Spleen (tissue), 11 donors: ENCODE measurements around the gene BCOR. TPM values are rescaled to one million over a fixed set of nuclear protein-coding genes. Genes with fewer than 3 reads are reported as not detected.
A peak's percentile ranks its signal among the peaks of the same experiment; 100 is the strongest.

Experiments
- DNase-seq: peaks from one replicate; pipeline ENCODE4 v3.0.0-alpha.2; 2020
- H3K27ac ChIP-seq, 8 donors: fragments of 200-600 bp; sonication (generic) in 7 of 8; 1 replicate in 4 of 8; 2 replicates in 4 of 8; pipeline versions ENCODE4 v1.5.0 to v1.8.0; 2016 to 2021; ENCODE audit warnings: inconsistent platforms in 4 of 8, mild to moderate bottlenecking in 4 of 8, moderate library complexity in 1 of 8
- H3K27me3 ChIP-seq, 7 donors: fragments of 200-600 bp; sonication (generic) in 6 of 7; replicated peaks in 1 of 7; 1 replicate in 4 of 7; 2 replicates in 3 of 7; pipeline versions ENCODE4 v1.5.0 to v1.8.0; 2016 to 2021; ENCODE audit warnings: inconsistent platforms in 3 of 7, mild to moderate bottlenecking in 1 of 7
- H3K36me3 ChIP-seq, 6 donors: fragments of 200-600 bp; sonication (generic) in 5 of 6; 1 replicate in 4 of 6; 2 replicates in 2 of 6; pipeline versions ENCODE4 v1.5.0 to v1.8.0; 2016 to 2021; ENCODE audit warnings: inconsistent platforms in 2 of 6
- H3K4me1 ChIP-seq, 6 donors: fragments of 200-600 bp; sonication (generic) in 5 of 6; 1 replicate in 3 of 6; 2 replicates in 3 of 6; pipeline versions ENCODE4 v1.5.0 to v1.8.0; 2016 to 2021; ENCODE audit warnings: inconsistent platforms in 3 of 6
- H3K4me3 ChIP-seq, 8 donors: fragments of 200-600 bp; sonication (generic) in 7 of 8; 1 replicate in 4 of 8; 2 replicates in 4 of 8; pipeline versions ENCODE4 v1.5.0 to v1.8.0; 2016 to 2021; ENCODE audit warnings: inconsistent platforms in 4 of 8, mild to moderate bottlenecking in 4 of 8, moderate library complexity in 2 of 8
- H3K9me3 ChIP-seq, 8 donors: fragments of 200-600 bp; sonication (generic) in 7 of 8; 1 replicate in 4 of 8; 2 replicates in 4 of 8; pipeline versions ENCODE4 v1.5.0 to v1.8.0; 2016 to 2021; ENCODE audit warnings: inconsistent platforms in 4 of 8
- POLR2A ChIP-seq, 3 donors: fragments of 450-650 bp; IDR thresholded peaks; one replicate each; pipeline ENCODE4 v1.5.1; 2017; ENCODE audit warnings: antibody characterized with exemption in 3 of 3, mild to moderate bottlenecking in 1 of 3
- POLR2AphosphoS5 ChIP-seq, 3 donors: sonication (generic); formaldehyde crosslinking; IDR thresholded peaks; one replicate each; pipeline ENCODE4 v1.5.1; 2017; ENCODE audit warnings: antibody characterized with exemption in 3 of 3
- WGBS, 5 donors: extraction: QIAGEN DNeasy Blood & Tissue Kit in 3 of 5; methylation state at CpG; one replicate each; pipeline versions ENCODE4 v1.1.5 to v1.1.7; 2013 to 2018; 5-methylcytosine and 5-hydroxymethylcytosine counted together
- intact Hi-C: fragments of 100-400 bp; cut with DNase I; formaldehyde crosslinking; loops from one replicate; pipeline ENCODE4 v1.15.0; 2023; ENCODE audit warnings: low total_unique reads
- polyA plus RNA-seq, 3 donors: library from polyadenylated mRNA; stranded (reverse); fragments of 200-250 nt; gene quantifications; one replicate each; pipeline ENCODE4 v1.2.1, GENCODE V29; 2013
- total RNA-seq, 7 donors: library from RNA; depleted of rRNA in 3 of 7; stranded (reverse); fragments of >200 nt in 3 of 7; fragmentation: NEBNext Ultra II Directional in 4 of 7; extraction: Animal tissue kit (Norgen Biotek cat#: 25700) in 4 of 7; gene quantifications; one replicate each; pipeline versions ENCODE4 v1.1.0 to v1.2.1, GENCODE V29; 2016 to 2021
- TF ChIP-seq, protein P1 (sequence below), 11 experiments: fragments of 200-600 bp in 7 of 11; fragments of 450-650 bp in 4 of 11; sonication (generic) in 4 of 11; IDR thresholded peaks in 8 of 11; conservative IDR thresholded peaks in 3 of 11; 1 replicate in 7 of 11; 2 replicates in 4 of 11; pipeline versions ENCODE4 v1.4.0 to v1.8.0; 2016 to 2021; ENCODE audit warnings: antibody characterized with exemption in 11 of 11, inconsistent platforms in 4 of 11, mild to moderate bottlenecking in 1 of 11
- donor health status: healthy with polysubstance abuse.
- donor health status: DM: no; HTN: no; CAD: no; lungs with moderate emphysema.
- donor health status: DM: no; HTN: no; CAD: no.
- donor health status: Bipolar disorder and iron deficiency.
- donor health status: healthy.
- donor health status: DM: no; HTN: no; CAD: no.
- donor health status: DM: yes; HTN: yes; CAD: no.

The BCOR gene
- total and polyA plus RNA-seq, 10 donors = 8.3 to 38.6 (median 29.0) TPM

DNA sequence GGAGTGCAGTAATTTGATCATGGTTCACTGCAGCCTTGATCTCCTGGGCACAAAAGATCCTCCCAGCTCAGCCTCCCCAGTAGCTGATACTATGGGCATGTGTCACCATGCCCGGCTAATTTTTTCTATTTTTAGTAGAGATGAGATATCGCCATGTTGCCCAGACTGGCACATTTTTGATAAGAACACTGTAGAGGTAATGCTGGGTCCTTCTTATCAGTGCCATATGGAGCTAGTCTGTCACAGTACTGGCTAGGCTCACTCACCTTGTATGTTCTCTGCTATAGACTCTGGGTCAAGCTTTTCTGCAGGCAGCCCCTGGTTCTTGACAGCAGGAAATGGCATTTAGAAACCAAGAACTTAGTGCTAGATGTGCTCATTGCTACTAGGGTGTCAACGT lies 53.9 kb downstream of the BCOR start:
- intact Hi-C loops = no loop called here
- TF ChIP-seq, protein P1, sequence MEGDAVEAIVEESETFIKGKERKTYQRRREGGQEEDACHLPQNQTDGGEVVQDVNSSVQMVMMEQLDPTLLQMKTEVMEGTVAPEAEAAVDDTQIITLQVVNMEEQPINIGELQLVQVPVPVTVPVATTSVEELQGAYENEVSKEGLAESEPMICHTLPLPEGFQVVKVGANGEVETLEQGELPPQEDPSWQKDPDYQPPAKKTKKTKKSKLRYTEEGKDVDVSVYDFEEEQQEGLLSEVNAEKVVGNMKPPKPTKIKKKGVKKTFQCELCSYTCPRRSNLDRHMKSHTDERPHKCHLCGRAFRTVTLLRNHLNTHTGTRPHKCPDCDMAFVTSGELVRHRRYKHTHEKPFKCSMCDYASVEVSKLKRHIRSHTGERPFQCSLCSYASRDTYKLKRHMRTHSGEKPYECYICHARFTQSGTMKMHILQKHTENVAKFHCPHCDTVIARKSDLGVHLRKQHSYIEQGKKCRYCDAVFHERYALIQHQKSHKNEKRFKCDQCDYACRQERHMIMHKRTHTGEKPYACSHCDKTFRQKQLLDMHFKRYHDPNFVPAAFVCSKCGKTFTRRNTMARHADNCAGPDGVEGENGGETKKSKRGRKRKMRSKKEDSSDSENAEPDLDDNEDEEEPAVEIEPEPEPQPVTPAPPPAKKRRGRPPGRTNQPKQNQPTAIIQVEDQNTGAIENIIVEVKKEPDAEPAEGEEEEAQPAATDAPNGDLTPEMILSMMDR (IDR thresholded peaks at IDR 0.05 in 8 of 11, conservative IDR thresholded peaks at IDR 0.05 in 3 of 11) = no peak
- TF ChIP-seq POLR2AphosphoS5 (IDR thresholded peaks at IDR 0.05) (no peak), POLR2A (IDR thresholded peaks at IDR 0.05) (no peak)
- 69 to 85% (median 80%) methylated on average over 3 of the region's 3 CpGs for WGBS, 5 donors
- Histone ChIP-seq H3K4me1 (peaks cover 0 to 21% (median 12%) of the 10 kb centered on the region in 6 donors), H3K4me3 (no peak overlapping the region), H3K36me3 (peaks cover 0 to 11% (median 7%) of the 10 kb centered on the region in 6 donors), H3K27ac (no peak overlapping the region), H3K27me3 (no peaks in the 10 kb centered on the region), H3K9me3 (peaks cover 0 to 30% (median 6%) of the 10 kb centered on the region in 8 donors)
- no peak for DNase-seq

DNA sequence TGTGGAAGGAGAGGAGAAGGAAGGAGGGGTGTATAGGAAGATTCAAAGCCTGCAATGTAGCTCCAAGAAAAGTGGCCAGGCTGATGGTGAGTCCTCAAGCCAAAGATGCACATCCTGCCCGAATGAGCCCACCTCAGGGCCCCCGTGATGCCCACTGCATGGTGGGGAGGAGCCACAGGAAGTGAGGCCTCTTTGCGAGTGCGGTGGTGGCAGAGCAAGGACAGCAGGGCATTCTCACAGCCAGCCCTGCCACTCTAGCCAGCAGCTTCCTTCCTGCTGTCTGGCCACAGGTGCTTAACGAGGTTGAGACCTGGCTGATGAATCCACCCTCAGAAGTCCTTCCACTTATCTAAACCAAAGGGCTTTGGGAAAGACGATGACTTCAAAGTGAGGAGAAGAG lies 55.8 kb downstream of the BCOR start:
- Histone ChIP-seq H3K4me1 (peaks cover 0 to 21% (median 12%) of the 10 kb centered on the region in 6 donors), H3K27ac (no peak overlapping the region), H3K4me3 (no peak overlapping the region), H3K9me3 (peaks cover 0 to 22% (median 3%) of the 10 kb centered on the region in 8 donors), H3K36me3 (no peaks in the 10 kb centered on the region), H3K27me3 (no peaks in the 10 kb centered on the region)
- no peak for DNase-seq
- TF ChIP-seq POLR2AphosphoS5 (IDR thresholded peaks at IDR 0.05) (no peak), POLR2A (IDR thresholded peaks at IDR 0.05) (no peak)
- TF ChIP-seq, protein P1 (IDR thresholded peaks at IDR 0.05 in 8 of 11, conservative IDR thresholded peaks at IDR 0.05 in 3 of 11) = no peak
- WGBS, 5 donors = 0 to 48% (median 14%) methylated on average over 1 to 6 of the region's 6 CpGs
- intact Hi-C loops = no loop called here

DNA sequence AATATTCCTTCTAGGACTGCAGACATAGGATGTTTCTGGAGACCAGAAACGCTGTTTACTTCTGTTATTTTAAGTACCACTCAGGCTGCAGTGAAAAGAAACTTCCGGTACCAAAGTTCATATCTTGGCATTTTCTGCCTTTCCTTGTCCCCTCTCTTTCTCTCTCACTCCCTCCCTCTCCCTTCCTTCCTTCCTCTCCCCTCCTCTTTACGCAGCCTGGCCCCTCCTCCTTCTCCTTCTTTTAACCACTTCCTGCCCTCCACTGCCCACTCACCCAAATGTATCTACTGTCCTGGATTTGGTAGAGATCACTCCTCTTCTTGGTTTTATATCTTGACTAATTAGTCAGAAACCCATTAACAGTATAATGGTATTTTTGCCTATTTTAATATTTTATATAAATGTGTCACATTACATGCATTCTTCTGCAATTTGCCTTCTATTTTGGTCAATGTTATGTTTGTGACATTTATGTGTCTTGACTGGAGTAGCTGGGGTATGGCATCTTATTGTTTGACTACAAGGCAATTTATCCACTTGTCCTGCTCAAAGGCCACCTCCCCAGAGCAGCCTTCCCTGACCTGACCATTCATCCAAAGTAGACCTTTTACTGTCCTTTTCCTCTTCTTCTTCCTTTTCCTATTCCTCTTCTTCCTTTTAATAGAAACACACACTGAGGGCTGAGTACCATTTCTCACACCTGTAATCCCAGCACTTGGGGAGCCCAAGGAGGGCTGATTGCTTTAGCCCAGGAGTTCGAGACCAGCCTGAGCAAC lies 56.9 kb downstream of the BCOR start:
- Histone ChIP-seq H3K9me3 (peaks cover 0 to 22% (median 3%) of the 10 kb centered on the region in 8 donors), H3K36me3 (no peaks in the 10 kb centered on the region), H3K27me3 (no peaks in the 10 kb centered on the region), H3K4me3 (no peak overlapping the region), H3K4me1 (peaks cover 0 to 21% (median 12%) of the 10 kb centered on the region in 6 donors), H3K27ac (no peak overlapping the region)
- intact Hi-C loops = no loop called here
- DNase-seq = no peak
- WGBS, 5 donors = 26 to 48% (median 30%) methylated on average over 4 of the region's 4 CpGs
- TF ChIP-seq POLR2AphosphoS5 (IDR thresholded peaks at IDR 0.05) = no peak
- no peak for TF ChIP-seq POLR2A (IDR thresholded peaks at IDR 0.05)
- TF ChIP-seq, protein P1 (IDR thresholded peaks at IDR 0.05 in 8 of 11, conservative IDR thresholded peaks at IDR 0.05 in 3 of 11) = no peak

DNA sequence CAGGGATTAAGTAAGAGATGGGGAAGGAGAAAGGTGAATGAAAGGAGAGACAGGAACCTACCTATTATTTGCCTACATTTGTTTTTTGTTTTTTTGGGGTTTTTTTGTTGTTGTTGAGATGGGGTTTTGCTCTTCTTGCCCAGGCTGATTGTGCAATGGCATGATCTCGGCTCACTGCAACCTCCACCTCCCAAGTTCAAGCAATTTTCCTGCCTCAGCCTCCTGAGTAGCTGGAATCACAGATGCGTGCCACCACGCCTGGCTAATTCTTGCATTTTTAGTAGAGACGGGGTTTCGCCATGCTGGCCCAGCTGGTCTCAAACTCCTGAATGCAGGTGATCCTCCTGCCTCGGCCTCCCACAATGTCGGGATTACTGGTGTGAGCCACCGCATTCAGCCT lies 57.9 kb downstream of the BCOR start:
- Histone ChIP-seq H3K9me3 (peaks cover 0 to 17% (median 3%) of the 10 kb centered on the region in 8 donors), H3K4me1 (peaks cover 0 to 21% (median 12%) of the 10 kb centered on the region in 6 donors), H3K27me3 (no peaks in the 10 kb centered on the region), H3K27ac (peak overlapping the region in 1 of 8 donors; percentile 20), H3K36me3 (no peaks in the 10 kb centered on the region), H3K4me3 (no peak overlapping the region)
- TF ChIP-seq POLR2AphosphoS5 (IDR thresholded peaks at IDR 0.05) (no peak), POLR2A (IDR thresholded peaks at IDR 0.05) (no peak)
- TF ChIP-seq, protein P1 (IDR thresholded peaks at IDR 0.05 in 8 of 11, conservative IDR thresholded peaks at IDR 0.05 in 3 of 11) = no peak
- intact Hi-C loops = no loop called here
- WGBS, 5 donors = 63 to 89% (median 83%) methylated on average over 8 of the region's 8 CpGs
- no peak for DNase-seq
